ENCODE data around the gene RALGPS1.

RALGPS1 gene

DNA sequence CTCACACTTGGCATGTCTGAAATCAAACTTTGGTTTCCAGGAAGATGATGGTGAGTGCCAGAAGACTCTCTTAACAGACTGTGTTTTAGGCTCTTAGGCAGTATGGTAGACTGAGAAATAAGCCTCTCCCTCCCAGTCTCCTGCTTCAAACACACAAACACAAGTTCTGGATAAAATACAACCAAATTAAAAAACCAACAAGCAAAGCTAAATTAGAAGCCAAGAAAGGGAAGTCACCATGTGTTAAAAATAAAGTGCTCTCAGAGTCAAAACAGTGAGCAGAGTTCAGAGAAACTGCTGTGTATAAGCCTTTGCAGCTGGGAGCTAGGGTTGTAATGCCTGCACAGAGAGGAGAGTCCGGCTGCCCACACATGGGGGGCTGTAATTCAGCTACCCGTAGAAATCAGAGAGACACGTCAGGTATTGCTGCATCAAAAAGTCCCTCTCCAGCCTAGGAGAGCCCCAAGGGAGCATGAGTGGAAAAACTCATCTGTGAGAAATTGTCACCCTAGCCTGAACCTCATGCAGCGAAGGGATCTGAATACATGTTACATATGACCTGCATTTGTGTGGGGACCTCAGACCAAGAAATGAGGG is 145.3 kb downstream of the RALGPS1 start:
- Mint-ChIP-seq H3K27me3 (ENCODE audit: low read depth, poor library complexity) (peaks cover 6% of the 10 kb centered on the region), H3K27ac (no peak overlapping the region), H3K36me3 (ENCODE audit: low read depth) (no peaks in the 10 kb centered on the region), H3K4me1 (peaks cover 19% of the 10 kb centered on the region), H3K4me3 (no peak overlapping the region), H3K9me3 (no peaks in the 10 kb centered on the region)
- no peak for TF ChIP-seq CTCF (IDR thresholded peaks at IDR 0.05)
- no peak for DNase-seq

DNA sequence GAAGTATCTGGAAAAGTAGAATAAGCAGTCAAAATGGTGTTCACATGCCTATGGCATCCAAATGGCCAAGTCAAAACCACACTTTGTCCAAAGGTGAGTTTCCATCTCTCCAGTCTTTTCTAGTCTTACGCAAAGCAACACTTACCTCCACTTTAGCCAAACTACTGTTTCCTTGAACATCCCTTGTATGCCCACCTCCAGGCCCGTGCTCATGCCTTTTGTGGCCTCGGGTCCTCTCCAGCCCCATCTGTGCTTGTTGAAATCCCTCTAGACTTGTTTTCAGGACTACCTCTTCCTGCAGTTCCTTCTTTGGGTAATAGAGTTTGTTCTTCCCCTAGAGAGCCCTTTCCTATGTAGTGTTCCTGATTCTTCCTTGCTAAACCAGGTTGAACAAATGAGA is 146.8 kb downstream of the RALGPS1 start:
- Mint-ChIP-seq H3K9me3 (no peaks in the 10 kb centered on the region), H3K27ac (no peak overlapping the region), H3K27me3 (ENCODE audit: low read depth, poor library complexity) (peaks cover 6% of the 10 kb centered on the region), H3K4me3 (no peak overlapping the region), H3K4me1 (peaks cover 19% of the 10 kb centered on the region), H3K36me3 (ENCODE audit: low read depth) (no peaks in the 10 kb centered on the region)
- no peak for TF ChIP-seq CTCF (IDR thresholded peaks at IDR 0.05)
- no peak for DNase-seq

- Mint-ChIP-seq H3K9me3 (no peaks in the 10 kb centered on the region), H3K27ac (no peak overlapping the region), H3K4me1 (peaks cover 5% of the 10 kb centered on the region)
These were observed 149.8 kb downstream of the RALGPS1 start for GRCh38 chr9:127064335-127064734.

DNA sequence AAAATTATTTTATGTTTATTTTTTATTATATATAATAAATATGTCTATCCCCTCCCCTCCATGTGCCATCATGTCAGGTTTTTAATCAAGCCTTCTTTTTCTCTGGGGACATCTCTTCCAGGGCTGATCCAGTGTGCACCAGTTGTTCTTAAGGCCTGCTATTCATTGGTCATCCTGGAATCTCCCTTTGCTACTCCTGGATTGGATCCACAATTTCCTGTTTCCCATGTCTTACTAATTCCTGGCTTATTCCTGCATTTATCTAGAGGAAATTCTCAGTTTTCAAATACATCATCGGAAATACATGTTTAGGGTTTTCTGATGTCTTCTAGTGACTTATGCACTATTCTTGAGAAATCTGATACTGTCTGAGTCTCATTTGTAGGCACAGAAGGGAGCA is 151.0 kb downstream of the RALGPS1 start:
- H3K4me3 Mint-ChIP-seq, result no peak overlapping the region
- H3K9me3 Mint-ChIP-seq, result peaks cover 3% of the 10 kb centered on the region
- no peaks in the 10 kb centered on the region for H3K36me3 Mint-ChIP-seq (ENCODE audit: low read depth)
- no peak overlapping the region for H3K27ac Mint-ChIP-seq
- TF ChIP-seq CTCF (IDR thresholded peaks at IDR 0.05), result no peak
- H3K4me1 Mint-ChIP-seq, result no peaks in the 10 kb centered on the region
- no peak for DNase-seq
- H3K27me3 Mint-ChIP-seq (ENCODE audit: low read depth, poor library complexity), result peaks cover 11% of the 10 kb centered on the region

More at GRCh38 chr9:127064335-127064734, 149.8 kb downstream of the RALGPS1 start:
- H3K27me3 Mint-ChIP-seq (ENCODE audit: low read depth, poor library complexity), result peaks cover 11% of the 10 kb centered on the region
- no peak for TF ChIP-seq CTCF (IDR thresholded peaks at IDR 0.05)
- H3K4me3 Mint-ChIP-seq, result no peak overlapping the region
- H3K36me3 Mint-ChIP-seq (ENCODE audit: low read depth), result no peaks in the 10 kb centered on the region
- DNase-seq, result no peak

DNA sequence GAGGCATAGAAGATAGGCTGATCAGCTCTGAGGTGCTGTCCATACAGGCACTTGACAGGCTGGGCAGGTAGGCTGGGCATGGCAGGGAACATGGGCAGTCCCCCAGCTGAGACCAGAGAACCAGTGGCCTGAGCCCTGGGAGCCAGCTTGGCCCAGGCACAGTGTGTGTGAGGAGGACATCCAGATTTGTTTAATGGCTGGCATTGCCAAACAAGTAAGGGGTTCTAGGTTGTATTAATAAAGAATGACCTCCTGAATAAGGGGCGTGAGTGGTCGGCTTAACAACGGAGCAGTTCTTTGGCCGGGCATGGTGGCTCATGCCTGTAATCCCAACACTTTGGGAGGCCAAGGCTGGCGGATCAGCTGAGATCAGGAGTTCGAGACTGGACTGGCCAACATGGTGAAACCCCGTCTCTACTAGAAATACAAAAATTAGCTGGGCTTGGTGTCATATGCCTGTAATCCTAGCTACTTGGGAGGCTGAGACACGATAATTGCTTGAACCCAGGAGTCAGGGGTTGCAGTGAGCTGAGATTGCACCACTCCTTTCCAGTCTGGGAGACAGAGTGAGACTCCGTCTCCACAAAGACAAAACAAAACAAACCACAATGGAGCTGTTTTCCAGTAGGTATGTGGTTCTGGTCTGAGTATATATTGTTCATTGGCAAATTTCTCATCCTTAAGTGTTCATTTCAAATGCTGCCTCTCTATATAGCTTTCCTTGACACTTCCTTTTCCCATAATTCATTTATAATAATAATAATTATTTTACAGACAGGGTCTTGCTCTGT is 151.7 kb downstream of the RALGPS1 start:
- no peak for TF ChIP-seq CTCF (IDR thresholded peaks at IDR 0.05)

DNA sequence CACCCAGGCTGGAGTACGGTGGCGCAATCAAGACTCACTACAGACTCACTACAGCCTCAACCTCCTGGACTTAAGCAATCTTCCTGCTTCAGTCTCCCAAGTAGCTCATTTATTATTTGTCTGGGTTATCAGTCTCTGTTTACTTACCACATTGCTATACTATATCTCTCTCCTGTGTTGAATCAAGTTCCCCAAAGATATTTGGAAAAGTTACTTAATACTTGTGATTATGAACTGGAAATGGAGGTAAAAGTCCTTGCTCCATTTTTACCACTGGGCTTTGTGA is 152.2 kb downstream of the RALGPS1 start:
- H3K27me3 Mint-ChIP-seq (ENCODE audit: low read depth, poor library complexity), result peaks cover 8% of the 10 kb centered on the region
- DNase-seq, result no peak
- H3K36me3 Mint-ChIP-seq (ENCODE audit: low read depth), result peaks cover 8% of the 10 kb centered on the region
- no peak overlapping the region for H3K27ac Mint-ChIP-seq
- H3K4me3 Mint-ChIP-seq, result no peak overlapping the region
- no peaks in the 10 kb centered on the region for H3K4me1 Mint-ChIP-seq
- no peak for TF ChIP-seq CTCF (IDR thresholded peaks at IDR 0.05)
- peaks cover 11% of the 10 kb centered on the region for H3K9me3 Mint-ChIP-seq

More for the DNA sequence above, 151.7 kb downstream of the RALGPS1 start:
- H3K9me3 Mint-ChIP-seq, result peaks cover 6% of the 10 kb centered on the region
- peaks cover 11% of the 10 kb centered on the region for H3K27me3 Mint-ChIP-seq (ENCODE audit: low read depth, poor library complexity)
- peaks cover 3% of the 10 kb centered on the region for H3K36me3 Mint-ChIP-seq (ENCODE audit: low read depth)
- no peak overlapping the region for H3K27ac Mint-ChIP-seq
- no peak overlapping the region for H3K4me3 Mint-ChIP-seq
- no peak for DNase-seq
- no peaks in the 10 kb centered on the region for H3K4me1 Mint-ChIP-seq

Data from nephron progenitor cell (in vitro differentiated cells).